ENCODE results near the gene MYO10. TPM values are rescaled to one million over a fixed set of nuclear protein-coding genes. Genes with fewer than 3 reads are reported as not detected.

MYO10 gene
- total RNA-seq, 1 donor from 2014 or later, result 20.0 TPM

- intact Hi-C loops (cut with DNase I), result no loop called here
- no peaks in the 10 kb centered on the region for H3K36me3 ChIP-seq
- H3K27ac ChIP-seq, result no peak overlapping the region
- peaks cover 0 to 1% of the 10 kb centered on the region in 2 donors for H3K4me1 ChIP-seq
- TF ChIP-seq CTCF (IDR thresholded peaks at IDR 0.05), result no peak
- H3K27me3 ChIP-seq, result no peaks in the 10 kb centered on the region
- DNase-seq (ENCODE audit: low spot score in 2 of 2), result peak in 1 of 2 donors; percentile 33
- H3K9me3 ChIP-seq, result no peaks in the 10 kb centered on the region
- H3K4me3 ChIP-seq, result no peak overlapping the region
Observed at GRCh38 chr5:16707168-16707868, 228.8 kb downstream of the MYO10 start.

- DNase-seq (ENCODE audit: low spot score in 2 of 2), result no peak
- no peak overlapping the region for H3K27ac ChIP-seq
- H3K27me3 ChIP-seq, result no peaks in the 10 kb centered on the region
- H3K9me3 ChIP-seq, result no peaks in the 10 kb centered on the region
- peaks cover 3 to 7% of the 10 kb centered on the region in 2 donors for H3K36me3 ChIP-seq
- no peak overlapping the region for H3K4me3 ChIP-seq
- no peak for TF ChIP-seq CTCF (IDR thresholded peaks at IDR 0.05)
- no peaks in the 10 kb centered on the region for H3K4me1 ChIP-seq
- intact Hi-C loops (cut with DNase I), result no loop called here
Observed at GRCh38 chr5:16704945-16705344, 231.1 kb downstream of the MYO10 start.

GRCh38 chr5:16702964-16703363 lies 233.1 kb downstream of the MYO10 start:
- H3K27me3 ChIP-seq, result no peaks in the 10 kb centered on the region
- intact Hi-C loops (cut with DNase I), result no loop called here
- DNase-seq (ENCODE audit: low spot score in 2 of 2), result no peak
- H3K4me1 ChIP-seq, result no peaks in the 10 kb centered on the region
- TF ChIP-seq CTCF (IDR thresholded peaks at IDR 0.05), result no peak
- H3K9me3 ChIP-seq, result no peaks in the 10 kb centered on the region
- H3K36me3 ChIP-seq, result peaks cover 3 to 7% of the 10 kb centered on the region in 2 donors
- H3K27ac ChIP-seq, result no peak overlapping the region
- H3K4me3 ChIP-seq, result no peak overlapping the region

GRCh38 chr5:16701134-16702099 lies 234.7 kb downstream of the MYO10 start:
- Histone ChIP-seq H3K9me3 (no peaks in the 10 kb centered on the region), H3K4me3 (no peak overlapping the region), H3K4me1 (no peaks in the 10 kb centered on the region), H3K27ac (no peak overlapping the region), H3K27me3 (no peaks in the 10 kb centered on the region), H3K36me3 (peaks cover 3 to 7% of the 10 kb centered on the region in 2 donors)
- no peak for TF ChIP-seq CTCF (IDR thresholded peaks at IDR 0.05)
- intact Hi-C loops (cut with DNase I), result no loop called here
- DNase-seq (ENCODE audit: low spot score in 2 of 2), result no peak

GRCh38 chr5:16700081-16700480 lies 236.0 kb downstream of the MYO10 start:
- Histone ChIP-seq H3K4me3 (no peak overlapping the region), H3K27ac (no peak overlapping the region), H3K4me1 (no peaks in the 10 kb centered on the region), H3K9me3 (no peaks in the 10 kb centered on the region), H3K36me3 (peaks cover 3 to 7% of the 10 kb centered on the region in 2 donors), H3K27me3 (no peaks in the 10 kb centered on the region)
- TF ChIP-seq CTCF (IDR thresholded peaks at IDR 0.05), result no peak
- DNase-seq (ENCODE audit: low spot score in 2 of 2), result no peak
- intact Hi-C loops (cut with DNase I), result no loop called here
